ENCODE measurements around the gene AKR1C2.
"Not testable (repeated sequence)": the region's sequence is repeated elsewhere in the genome, so short reads cannot be mapped to it uniquely, and the experiment has no call there.

Gene AKR1C2

GRCh38 chr10:5023177-5023805 is 19.6 kb upstream of the AKR1C2 start:
- DNase-seq: no peak

GRCh38 chr10:5021624-5022290 is 18.1 kb upstream of the AKR1C2 start:
- DNase-seq: not testable (repeated sequence)

- DNase-seq: peak; percentile 22
Observed at GRCh38 chr10:5019770-5020612, 16.3 kb upstream of the AKR1C2 start.

- not testable (repeated sequence) for DNase-seq
Observed at GRCh38 chr10:5018671-5019277, 15.1 kb upstream of the AKR1C2 start.

- no peak for DNase-seq
Observed at GRCh38 chr10:5018134-5018533, 14.5 kb upstream of the AKR1C2 start.

- DNase-seq: no peak
Observed at GRCh38 chr10:5014936-5015335, 11.3 kb upstream of the AKR1C2 start.

GRCh38 chr10:5014200-5014910 is 10.7 kb upstream of the AKR1C2 start:
- not testable (repeated sequence) for DNase-seq

- no peak for DNase-seq
Observed at GRCh38 chr10:5013385-5013784, 9.7 kb upstream of the AKR1C2 start.

- no peak for DNase-seq
Observed at GRCh38 chr10:5012595-5012994, 8.9 kb upstream of the AKR1C2 start.

- DNase-seq: not testable (repeated sequence)
Observed at GRCh38 chr10:5011392-5011791, 7.7 kb upstream of the AKR1C2 start.

- not testable (repeated sequence) for DNase-seq
Observed at GRCh38 chr10:5010043-5010442, 6.4 kb upstream of the AKR1C2 start.

GRCh38 chr10:5008857-5009548 is 5.3 kb upstream of the AKR1C2 start:
- not testable (repeated sequence) for DNase-seq

- not testable (repeated sequence) for DNase-seq
Observed at GRCh38 chr10:5004501-5004900, 844 bp upstream of the AKR1C2 start.

GRCh38 chr10:5004030-5004385 is 351 bp upstream of the AKR1C2 start:
- DNase-seq: not testable (repeated sequence)

- no peak for DNase-seq
Observed at GRCh38 chr10:5002013-5002727, 1.5 kb downstream of the AKR1C2 start.

- no peak for DNase-seq
Observed at GRCh38 chr10:4998671-4999070, 5.0 kb downstream of the AKR1C2 start.

GRCh38 chr10:4994260-4994659 is 9.4 kb downstream of the AKR1C2 start:
- DNase-seq: not testable (repeated sequence)

- not testable (repeated sequence) for DNase-seq
Observed at GRCh38 chr10:4992564-4992963, 11.1 kb downstream of the AKR1C2 start.

- not testable (repeated sequence) for DNase-seq
Observed at GRCh38 chr10:4991463-4991862, 12.2 kb downstream of the AKR1C2 start.

- no peak for DNase-seq
Observed at GRCh38 chr10:4990217-4990616, 13.4 kb downstream of the AKR1C2 start.

- not testable (repeated sequence) for DNase-seq
Observed at GRCh38 chr10:4988000-4988641, 15.5 kb downstream of the AKR1C2 start.
